ENCODE data around the gene RRM2.

Gene RRM2

GRCh38 chr2:10171006-10171800, 48.7 kb downstream of the RRM2 start:
- Histone ChIP-seq H3K4me3 (ENCODE audit: low read depth, low read length) (no peak overlapping the region), H3K9me3 (ENCODE audit: control insufficient read depth, insufficient read depth, low read depth, low read length) (no peaks in the 10 kb centered on the region), H3K4me1 (ENCODE audit: control insufficient read depth, insufficient read depth, low read length) (no peaks in the 10 kb centered on the region), H3K27ac (ENCODE audit: extremely low read depth, low read depth, low read length) (no peak overlapping the region), H3K36me3 (ENCODE audit: control insufficient read depth in 2 of 2, insufficient read depth in 1 of 2, low read length in 2 of 2) (no peaks in the 10 kb centered on the region; a peak in 1 of 3 replicates)
- ChIA-PET POLR2A (interaction anchor here (0.7 kb wide), 1 partner anchor 437 kb away, joined by 3 read pairs; no protein-coding TSS in a partner anchor), CTCF (no interaction called here)
- TF ChIP-seq, protein P1, sequence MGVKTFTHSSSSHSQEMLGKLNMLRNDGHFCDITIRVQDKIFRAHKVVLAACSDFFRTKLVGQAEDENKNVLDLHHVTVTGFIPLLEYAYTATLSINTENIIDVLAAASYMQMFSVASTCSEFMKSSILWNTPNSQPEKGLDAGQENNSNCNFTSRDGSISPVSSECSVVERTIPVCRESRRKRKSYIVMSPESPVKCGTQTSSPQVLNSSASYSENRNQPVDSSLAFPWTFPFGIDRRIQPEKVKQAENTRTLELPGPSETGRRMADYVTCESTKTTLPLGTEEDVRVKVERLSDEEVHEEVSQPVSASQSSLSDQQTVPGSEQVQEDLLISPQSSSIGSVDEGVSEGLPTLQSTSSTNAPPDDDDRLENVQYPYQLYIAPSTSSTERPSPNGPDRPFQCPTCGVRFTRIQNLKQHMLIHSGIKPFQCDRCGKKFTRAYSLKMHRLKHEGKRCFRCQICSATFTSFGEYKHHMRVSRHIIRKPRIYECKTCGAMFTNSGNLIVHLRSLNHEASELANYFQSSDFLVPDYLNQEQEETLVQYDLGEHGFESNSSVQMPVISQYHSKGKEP (tag by site-specific recombination; IDR thresholded peaks at IDR 0.05), result no peak
- TF ChIP-seq, protein P2, sequence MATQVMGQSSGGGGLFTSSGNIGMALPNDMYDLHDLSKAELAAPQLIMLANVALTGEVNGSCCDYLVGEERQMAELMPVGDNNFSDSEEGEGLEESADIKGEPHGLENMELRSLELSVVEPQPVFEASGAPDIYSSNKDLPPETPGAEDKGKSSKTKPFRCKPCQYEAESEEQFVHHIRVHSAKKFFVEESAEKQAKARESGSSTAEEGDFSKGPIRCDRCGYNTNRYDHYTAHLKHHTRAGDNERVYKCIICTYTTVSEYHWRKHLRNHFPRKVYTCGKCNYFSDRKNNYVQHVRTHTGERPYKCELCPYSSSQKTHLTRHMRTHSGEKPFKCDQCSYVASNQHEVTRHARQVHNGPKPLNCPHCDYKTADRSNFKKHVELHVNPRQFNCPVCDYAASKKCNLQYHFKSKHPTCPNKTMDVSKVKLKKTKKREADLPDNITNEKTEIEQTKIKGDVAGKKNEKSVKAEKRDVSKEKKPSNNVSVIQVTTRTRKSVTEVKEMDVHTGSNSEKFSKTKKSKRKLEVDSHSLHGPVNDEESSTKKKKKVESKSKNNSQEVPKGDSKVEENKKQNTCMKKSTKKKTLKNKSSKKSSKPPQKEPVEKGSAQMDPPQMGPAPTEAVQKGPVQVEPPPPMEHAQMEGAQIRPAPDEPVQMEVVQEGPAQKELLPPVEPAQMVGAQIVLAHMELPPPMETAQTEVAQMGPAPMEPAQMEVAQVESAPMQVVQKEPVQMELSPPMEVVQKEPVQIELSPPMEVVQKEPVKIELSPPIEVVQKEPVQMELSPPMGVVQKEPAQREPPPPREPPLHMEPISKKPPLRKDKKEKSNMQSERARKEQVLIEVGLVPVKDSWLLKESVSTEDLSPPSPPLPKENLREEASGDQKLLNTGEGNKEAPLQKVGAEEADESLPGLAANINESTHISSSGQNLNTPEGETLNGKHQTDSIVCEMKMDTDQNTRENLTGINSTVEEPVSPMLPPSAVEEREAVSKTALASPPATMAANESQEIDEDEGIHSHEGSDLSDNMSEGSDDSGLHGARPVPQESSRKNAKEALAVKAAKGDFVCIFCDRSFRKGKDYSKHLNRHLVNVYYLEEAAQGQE (tag by site-specific recombination; IDR thresholded peaks at IDR 0.05), result no peak
- 0 out of 2 replicates have a peak, but pooled peaks have one; percentile 17 for TF ChIP-seq ZNF664 (tag by site-specific recombination; IDR thresholded peaks at IDR 0.05)

DNA sequence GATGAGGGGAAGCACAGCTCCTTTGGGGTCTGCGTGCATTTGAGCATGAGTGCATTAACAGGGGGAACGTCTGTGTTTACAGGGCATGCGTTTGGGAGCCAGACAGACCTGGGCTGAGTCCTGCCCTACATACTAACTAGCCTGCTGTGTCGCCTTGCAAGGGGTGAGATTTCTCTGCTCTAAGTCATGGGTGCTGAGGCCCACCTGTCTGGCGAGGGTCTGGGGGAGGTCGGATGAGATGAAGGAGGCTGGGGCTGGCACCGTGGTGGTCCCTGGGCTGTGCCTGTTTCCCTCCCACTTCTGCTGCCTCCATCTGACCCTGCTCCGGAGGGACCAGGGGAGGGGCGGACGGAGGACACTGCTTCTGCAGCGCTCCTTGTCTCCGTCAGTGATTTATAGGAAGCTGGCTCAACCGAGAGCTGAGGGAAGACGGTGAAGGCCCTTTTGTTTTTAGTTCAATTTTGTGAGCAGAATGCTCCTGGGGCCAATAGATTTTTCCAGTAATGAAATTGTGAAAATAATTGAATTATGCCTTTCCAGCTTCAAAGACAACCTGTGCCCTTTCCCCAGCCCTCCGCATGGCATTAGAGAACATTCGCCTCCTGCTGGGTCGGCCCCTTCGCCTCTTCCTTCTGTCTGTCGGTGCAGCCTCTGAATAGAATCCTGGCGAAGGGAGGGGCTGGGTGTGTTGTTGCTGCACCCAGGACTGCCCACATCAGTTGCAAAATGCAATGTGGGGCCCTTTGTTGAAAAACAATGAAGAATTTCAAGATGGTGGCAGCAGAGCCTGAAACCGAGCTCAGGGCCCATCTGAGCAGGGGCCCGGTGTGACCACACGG, 49.7 kb downstream of the RRM2 start:
- POLR2A ChIA-PET, result no interaction called here
- CTCF ChIA-PET, result no interaction called here
- TF ChIP-seq KLF16 (tag by site-specific recombination; IDR thresholded peaks at IDR 0.05) (no peak), ZNF610 (tag by site-specific recombination; IDR thresholded peaks at IDR 0.05; ENCODE audit: borderline replicate concordance) (no peak), SP7 (tag by site-specific recombination; IDR thresholded peaks at IDR 0.05) (no peak), ZNF214 (tag by site-specific recombination; IDR thresholded peaks at IDR 0.05; ENCODE audit: borderline replicate concordance) (no peak), ZNF140 (tag by site-specific recombination; IDR thresholded peaks at IDR 0.05) (no peak), ZNF155 (tag by site-specific recombination; IDR thresholded peaks at IDR 0.05) (no peak), ZNF639 (tag by site-specific recombination; IDR thresholded peaks at IDR 0.05) (no peak), ZNF202 (tag by site-specific recombination; IDR thresholded peaks at IDR 0.05; ENCODE audit: borderline replicate concordance) (no peak)
- TF ChIP-seq, protein P2 (tag by site-specific recombination; IDR thresholded peaks at IDR 0.05), result no peak
- TF ChIP-seq, protein P3, sequence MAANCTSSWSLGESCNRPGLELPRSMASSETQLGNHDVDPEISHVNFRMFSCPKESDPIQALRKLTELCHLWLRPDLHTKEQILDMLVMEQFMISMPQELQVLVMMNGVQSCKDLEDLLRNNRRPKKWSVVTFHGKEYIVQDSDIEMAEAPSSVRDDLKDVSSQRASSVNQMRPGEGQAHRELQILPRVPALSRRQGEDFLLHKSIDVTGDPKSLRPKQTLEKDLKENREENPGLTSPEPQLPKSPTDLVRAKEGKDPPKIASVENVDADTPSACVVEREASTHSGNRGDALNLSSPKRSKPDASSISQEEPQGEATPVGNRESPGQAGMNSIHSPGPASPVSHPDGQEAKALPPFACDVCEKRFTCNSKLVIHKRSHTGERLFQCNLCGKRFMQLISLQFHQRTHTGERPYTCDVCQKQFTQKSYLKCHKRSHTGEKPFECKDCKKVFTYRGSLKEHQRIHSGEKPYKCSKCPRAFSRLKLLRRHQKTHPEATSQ (tag by site-specific recombination; IDR thresholded peaks at IDR 0.05), result no peak

More for the DNA sequence above, 49.7 kb downstream of the RRM2 start:
- no peak overlapping the region for H3K4me3 ChIP-seq (ENCODE audit: low read depth, low read length)
- H3K36me3 ChIP-seq (ENCODE audit: control insufficient read depth in 2 of 2, insufficient read depth in 1 of 2, low read length in 2 of 2), result no peaks in the 10 kb centered on the region; a peak in 1 of 3 replicates
- H3K4me1 ChIP-seq (ENCODE audit: control insufficient read depth, insufficient read depth, low read length), result no peaks in the 10 kb centered on the region
- H3K27ac ChIP-seq (ENCODE audit: extremely low read depth, low read depth, low read length), result no peak overlapping the region
- H3K9me3 ChIP-seq (ENCODE audit: control insufficient read depth, insufficient read depth, low read depth, low read length), result no peaks in the 10 kb centered on the region

Measured in HEK293 (cell line).